Osteocyte (in vitro differentiated cells): Measurements from ENCODE around the gene ZNF625. TPM values are rescaled to one million over a fixed set of nuclear protein-coding genes. Genes with fewer than 3 reads are reported as not detected.

Source experiments
- DNase-seq: peaks from one replicate; pipeline ENCODE4 v3.0.0; 2021; ENCODE audit warnings: mixed read lengths; ENCODE audit not compliant: unreplicated experiment; ENCODE audit errors: extremely low spot score
- H3K27ac Mint-ChIP-seq: one replicate; pipeline ENCODE4 v1.8.0; 2021; ENCODE audit warnings: mild to moderate bottlenecking, mixed read lengths; ENCODE audit not compliant: unreplicated experiment
- H3K27me3 Mint-ChIP-seq: one replicate; pipeline ENCODE4 v1.8.0; 2021; ENCODE audit warnings: mixed read lengths; ENCODE audit not compliant: unreplicated experiment
- H3K36me3 Mint-ChIP-seq: one replicate; pipeline ENCODE4 v1.8.0; 2021; ENCODE audit warnings: mixed read lengths; ENCODE audit not compliant: unreplicated experiment
- H3K4me1 Mint-ChIP-seq: one replicate; pipeline ENCODE4 v1.8.0; 2021; ENCODE audit warnings: mixed read lengths; ENCODE audit not compliant: unreplicated experiment
- H3K4me3 Mint-ChIP-seq: one replicate; pipeline ENCODE4 v1.8.0; 2021; ENCODE audit warnings: mild to moderate bottlenecking, moderate library complexity, mixed read lengths; ENCODE audit not compliant: unreplicated experiment
- H3K9me3 Mint-ChIP-seq: one replicate; pipeline ENCODE4 v1.8.0; 2021; ENCODE audit warnings: mixed read lengths; ENCODE audit not compliant: unreplicated experiment
- CTCF ChIP-seq: fragments of 200-600 bp; sonication (generic); IDR thresholded peaks from 2 replicates; pipeline ENCODE4 v1.5.0; 2021; ENCODE audit warnings: antibody characterized with exemption, mild to moderate bottlenecking, moderate library complexity
- total RNA-seq: library from RNA; stranded (reverse); gene quantifications from 2 replicates; pipeline ENCODE4 v1.2.1, GENCODE V29; 2021

Gene ZNF625
- total RNA-seq, 1 donor from 2014 or later: 11.6 TPM

DNA sequence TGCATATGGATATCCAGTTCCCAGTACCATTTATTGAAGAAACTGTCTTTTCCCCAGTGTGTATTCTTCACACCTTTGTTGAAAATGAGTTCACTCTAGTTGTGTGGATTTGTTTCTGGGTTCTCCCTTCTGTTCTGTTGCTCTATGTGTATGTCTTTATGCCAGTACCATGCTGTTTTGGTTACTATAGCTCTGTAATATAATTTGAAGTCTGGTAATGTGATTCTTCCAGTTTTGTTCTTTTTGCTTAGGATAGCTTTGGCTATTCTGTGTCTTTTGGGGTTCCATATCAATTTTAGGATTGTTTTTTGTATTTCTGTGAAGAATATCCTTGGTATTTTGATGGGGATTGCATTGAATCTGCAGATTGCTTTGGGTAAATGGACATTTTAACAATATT lies 41.6 kb upstream of the ZNF625 start:
- DNase-seq: no peak
- no peaks in the 10 kb centered on the region for H3K4me1 Mint-ChIP-seq
- H3K27ac Mint-ChIP-seq: no peak overlapping the region
- H3K9me3 Mint-ChIP-seq: peaks cover 38% of the 10 kb centered on the region
- H3K4me3 Mint-ChIP-seq: no peak overlapping the region
- H3K27me3 Mint-ChIP-seq: no peaks in the 10 kb centered on the region
- peaks cover 46% of the 10 kb centered on the region for H3K36me3 Mint-ChIP-seq
- no peak for TF ChIP-seq CTCF

GRCh38 chr19:12194827-12195731 lies 38.5 kb upstream of the ZNF625 start:
- Mint-ChIP-seq H3K27ac (no peak overlapping the region), H3K36me3 (peaks cover 54% of the 10 kb centered on the region), H3K9me3 (peaks cover 33% of the 10 kb centered on the region), H3K4me1 (no peaks in the 10 kb centered on the region), H3K4me3 (no peak overlapping the region), H3K27me3 (no peaks in the 10 kb centered on the region)
- DNase-seq: no peak
- no peak for TF ChIP-seq CTCF

DNA sequence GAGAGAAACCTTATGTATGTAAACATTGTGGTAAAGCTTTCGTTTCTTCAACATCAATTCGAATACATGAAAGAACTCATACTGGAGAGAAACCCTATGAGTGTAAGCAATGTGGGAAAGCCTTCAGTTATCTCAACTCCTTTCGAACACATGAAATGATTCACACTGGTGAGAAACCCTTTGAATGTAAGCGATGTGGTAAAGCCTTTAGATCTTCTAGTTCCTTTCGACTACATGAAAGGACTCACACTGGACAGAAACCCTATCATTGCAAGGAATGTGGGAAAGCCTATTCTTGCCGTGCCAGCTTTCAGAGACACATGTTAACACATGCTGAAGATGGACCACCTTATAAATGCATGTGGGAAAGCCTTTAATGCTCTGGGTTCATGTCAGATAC lies 31.1 kb upstream of the ZNF625 start:
- Mint-ChIP-seq H3K4me1 (no peaks in the 10 kb centered on the region), H3K27me3 (no peaks in the 10 kb centered on the region), H3K4me3 (no peak overlapping the region), H3K27ac (no peak overlapping the region), H3K9me3 (peaks cover 60% of the 10 kb centered on the region), H3K36me3 (peaks cover 83% of the 10 kb centered on the region)
- DNase-seq: no peak
- no peak for TF ChIP-seq CTCF

DNA sequence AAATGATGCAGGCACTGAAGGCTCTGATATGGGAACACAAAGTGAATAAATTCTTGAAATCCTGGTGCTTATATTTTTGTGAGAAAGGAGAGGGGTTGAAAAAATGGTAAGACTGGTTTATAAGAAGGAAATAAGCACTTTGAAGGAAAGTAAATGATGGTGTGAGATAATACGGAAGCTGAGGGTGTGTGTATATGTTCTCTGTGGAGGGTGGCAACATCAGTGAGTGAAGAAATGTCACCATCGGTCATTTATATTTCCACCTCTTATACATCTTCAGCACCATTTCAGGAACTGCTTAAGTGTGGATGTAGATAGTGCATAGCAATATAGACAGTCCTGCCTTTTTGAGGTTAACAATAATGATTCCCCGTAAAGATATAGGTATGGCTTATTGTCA lies 23.8 kb upstream of the ZNF625 start:
- H3K9me3 Mint-ChIP-seq: peaks cover 47% of the 10 kb centered on the region
- TF ChIP-seq CTCF: no peak
- peaks cover 68% of the 10 kb centered on the region for H3K36me3 Mint-ChIP-seq
- no peak overlapping the region for H3K4me3 Mint-ChIP-seq
- no peaks in the 10 kb centered on the region for H3K4me1 Mint-ChIP-seq
- no peaks in the 10 kb centered on the region for H3K27me3 Mint-ChIP-seq
- no peak for DNase-seq
- no peak overlapping the region for H3K27ac Mint-ChIP-seq

DNA sequence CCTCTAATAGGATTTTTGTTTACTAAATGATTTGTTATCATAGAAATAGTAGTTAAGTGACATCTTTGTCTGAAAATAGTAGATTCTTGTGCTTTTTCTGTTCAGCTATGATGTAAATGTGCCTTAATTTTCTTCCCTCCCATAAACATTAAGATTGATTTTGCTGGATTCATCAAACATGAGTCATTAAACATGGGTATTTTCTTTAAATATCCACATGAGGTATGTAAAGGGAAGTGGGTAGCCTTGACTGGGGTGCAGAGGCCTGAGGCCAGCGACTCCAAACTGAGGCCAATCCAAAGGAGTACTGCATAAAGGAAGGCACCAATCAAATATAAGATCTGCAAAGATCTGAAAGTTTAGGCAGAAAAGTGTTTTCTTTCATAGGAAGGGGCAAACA lies 10.1 kb upstream of the ZNF625 start:
- Mint-ChIP-seq H3K4me3 (no peak overlapping the region), H3K27me3 (no peaks in the 10 kb centered on the region), H3K36me3 (peaks cover 23% of the 10 kb centered on the region), H3K4me1 (peaks cover 31% of the 10 kb centered on the region), H3K9me3 (no peaks in the 10 kb centered on the region), H3K27ac (no peak overlapping the region)
- TF ChIP-seq CTCF: no peak
- DNase-seq: no peak
